HG03097 (cell line): ENCODE data around the gene PHKG2.
"Not testable (repeated sequence)": the region's sequence is repeated elsewhere in the genome, so short reads cannot be mapped to it uniquely, and the experiment has no call there.

ENCODE experiments used
- ATAC-seq: cut with Tn5 transposase; IDR thresholded peaks from one replicate; pipeline ENCODE4 v1.9.1; 2021; ENCODE audit not compliant: unreplicated experiment, low FRiP score

PHKG2 gene, protein sequence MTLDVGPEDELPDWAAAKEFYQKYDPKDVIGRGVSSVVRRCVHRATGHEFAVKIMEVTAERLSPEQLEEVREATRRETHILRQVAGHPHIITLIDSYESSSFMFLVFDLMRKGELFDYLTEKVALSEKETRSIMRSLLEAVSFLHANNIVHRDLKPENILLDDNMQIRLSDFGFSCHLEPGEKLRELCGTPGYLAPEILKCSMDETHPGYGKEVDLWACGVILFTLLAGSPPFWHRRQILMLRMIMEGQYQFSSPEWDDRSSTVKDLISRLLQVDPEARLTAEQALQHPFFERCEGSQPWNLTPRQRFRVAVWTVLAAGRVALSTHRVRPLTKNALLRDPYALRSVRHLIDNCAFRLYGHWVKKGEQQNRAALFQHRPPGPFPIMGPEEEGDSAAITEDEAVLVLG

DNA sequence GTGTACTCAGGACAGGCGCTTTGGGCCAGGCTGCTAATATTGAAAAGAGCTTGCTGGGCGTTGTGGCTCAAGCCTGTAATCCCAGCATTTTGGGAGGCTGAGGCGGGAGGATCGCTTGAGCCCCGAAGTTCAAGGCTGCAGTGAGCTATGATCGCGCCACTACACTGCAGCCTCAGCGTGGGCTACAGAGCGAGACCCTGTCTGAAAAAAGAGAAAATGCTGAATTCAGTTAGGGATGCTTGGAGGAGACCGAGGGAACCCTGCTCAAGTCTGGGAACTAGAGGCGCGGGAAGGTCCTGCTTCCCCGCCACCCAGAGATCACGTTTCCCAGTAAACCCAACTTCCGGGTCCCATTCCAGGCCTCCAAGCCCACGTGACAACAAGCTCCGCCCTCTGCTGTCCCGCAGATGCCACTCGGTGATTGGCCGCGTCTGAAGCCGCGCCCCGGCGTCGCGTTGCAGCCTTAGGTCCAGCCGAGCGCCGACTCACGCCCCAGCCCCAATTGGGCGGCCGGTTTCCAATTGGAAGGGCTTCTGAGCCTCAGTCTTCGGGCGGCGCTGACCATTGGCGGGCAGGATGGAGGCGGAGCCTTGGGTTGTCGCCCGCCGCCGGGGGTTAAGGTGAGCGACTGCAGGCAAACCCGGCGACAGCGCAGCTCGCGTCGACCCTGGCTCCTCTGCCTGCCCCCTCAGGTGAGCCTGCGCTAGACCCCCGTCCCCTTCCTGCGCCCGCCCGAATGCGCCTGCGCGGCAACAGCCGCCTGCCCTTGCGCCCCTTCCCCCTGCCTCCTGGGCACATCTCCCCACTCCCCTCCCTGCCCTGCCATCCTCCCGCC lies at the start of gene PHKG2:
Gene PHKG2 (plus strand): TSS at position 627 of the 835 bp plus-strand sequence. CDS start 396 bp downstream, outside the sequence.
- peak; percentile 94 for ATAC-seq

DNA sequence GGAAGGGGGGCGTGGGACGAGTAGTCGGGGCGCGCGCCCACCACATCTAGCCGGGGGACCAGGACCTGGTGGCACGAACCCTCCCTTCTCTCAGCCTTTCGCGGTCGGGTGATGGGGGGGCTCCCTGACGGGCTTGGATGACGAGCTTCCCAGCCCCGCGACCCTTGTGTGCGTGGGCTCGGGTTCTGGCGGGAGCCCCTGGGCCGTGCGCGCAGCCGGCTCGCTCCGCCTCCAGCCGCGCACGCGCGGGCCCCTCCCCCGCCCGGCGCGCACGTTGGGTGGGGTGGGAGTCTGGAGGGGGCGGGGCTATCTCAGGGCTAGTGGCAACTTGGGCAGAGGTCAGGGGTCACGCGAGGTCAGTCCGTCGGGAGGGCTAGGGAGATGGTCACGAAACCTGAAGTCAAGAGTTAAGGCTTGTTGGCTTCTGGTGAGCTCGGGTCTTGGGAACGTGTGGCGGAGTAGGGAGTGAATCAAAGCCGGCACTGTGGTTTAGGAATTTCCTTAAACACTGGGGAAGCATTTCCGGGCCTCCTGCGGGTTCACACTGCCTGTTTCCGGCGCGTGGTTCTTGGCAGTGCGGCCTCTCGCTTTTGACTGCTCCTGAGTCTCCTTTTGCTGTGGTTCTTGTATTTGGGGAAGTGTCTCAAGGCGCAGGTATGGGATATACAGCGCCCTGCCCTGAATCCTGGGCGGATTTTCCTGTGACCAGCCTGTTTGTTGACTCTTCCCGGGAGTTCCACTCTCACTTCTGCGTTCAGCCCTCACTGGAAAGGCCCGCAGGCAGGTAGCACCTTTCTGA lies 49.2 kb upstream of the PHKG2 start, which contains the start of gene SRCAP:
Gene SRCAP (plus strand): TSS at position 356 of the 799 bp plus-strand sequence. CDS start 1,654 bp downstream, outside the sequence.
- ATAC-seq: peak; percentile 28

DNA sequence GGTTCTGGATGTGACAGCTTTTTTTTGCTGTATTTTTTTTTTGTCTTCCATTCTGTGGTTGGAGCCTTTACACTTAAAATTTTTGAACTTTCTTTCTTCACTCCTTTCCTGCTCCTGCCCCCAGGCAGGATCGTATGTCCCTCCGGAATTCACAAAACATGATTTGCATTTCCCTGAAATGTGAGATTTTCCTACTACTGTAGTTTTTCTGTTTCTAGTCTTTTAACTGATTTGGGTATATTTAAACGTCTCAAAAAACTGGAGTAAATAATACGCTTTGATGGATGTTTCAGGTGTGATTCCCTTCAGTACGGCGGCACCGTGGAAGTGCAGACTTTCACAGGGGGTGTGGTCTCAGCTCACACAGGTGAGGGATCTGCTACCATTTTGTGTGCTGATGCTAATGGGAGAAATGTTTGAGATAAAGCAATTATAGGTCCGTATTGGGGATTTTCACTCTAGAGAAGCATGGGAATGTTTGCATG lies 48.6 kb upstream of the PHKG2 start:
- ATAC-seq: no peak

DNA sequence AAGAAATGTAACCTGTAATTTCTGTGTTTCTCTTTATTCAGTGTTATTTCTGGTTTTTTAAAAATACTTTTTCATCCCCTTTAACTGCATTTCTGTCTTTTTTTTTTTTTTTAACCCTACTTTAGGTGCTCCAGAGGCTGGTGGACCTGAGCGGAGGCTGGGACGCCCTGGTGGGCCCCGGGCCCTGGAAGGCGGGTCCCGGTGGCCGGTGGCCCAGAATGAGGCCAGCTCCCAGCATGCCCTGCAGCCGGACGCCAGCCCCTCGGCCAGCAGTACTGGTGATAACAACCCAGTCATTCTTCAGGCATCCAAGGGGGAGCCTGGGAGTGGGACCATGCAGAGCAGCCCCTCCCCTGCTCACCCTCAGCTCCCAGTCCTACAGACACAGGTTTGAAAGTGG lies 47.7 kb upstream of the PHKG2 start:
- ATAC-seq: no peak

DNA sequence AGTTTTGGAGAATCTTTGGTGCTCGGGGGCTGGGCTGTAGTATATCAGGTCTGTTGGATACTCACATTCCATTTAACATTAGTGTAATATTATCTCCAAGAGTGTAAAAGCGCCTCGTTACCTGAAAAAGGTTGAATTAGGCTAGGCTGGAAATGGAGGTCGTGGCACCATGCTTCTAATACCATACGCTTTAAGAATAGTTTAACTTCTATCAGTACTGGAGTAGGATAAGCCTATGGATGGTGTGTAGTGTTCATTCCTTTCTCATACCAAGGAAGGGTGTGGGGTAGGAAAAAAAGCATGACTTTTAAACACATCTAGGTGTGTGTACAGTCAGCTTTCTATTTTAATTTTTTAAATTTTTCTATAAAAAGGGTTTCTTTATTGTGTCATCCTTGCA lies 47.3 kb upstream of the PHKG2 start:
- ATAC-seq: no peak

DNA sequence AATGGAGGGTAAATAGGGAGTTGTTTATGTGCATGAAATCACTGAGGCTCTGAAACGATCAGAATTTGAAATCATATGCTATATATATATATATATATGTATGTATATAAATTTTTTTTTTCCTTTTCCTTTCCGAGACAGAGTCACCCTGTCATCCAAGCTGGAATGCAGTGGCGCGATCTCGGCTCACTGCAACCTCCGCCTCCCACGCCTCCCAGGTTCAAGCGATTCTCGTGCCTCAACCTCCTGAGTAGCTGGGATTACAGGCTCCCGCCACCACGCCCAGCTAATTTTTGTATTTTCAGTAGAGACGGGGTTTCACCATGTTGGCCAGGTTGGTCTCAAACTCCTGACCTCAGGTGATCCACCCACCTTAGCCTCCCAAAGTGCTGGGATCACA lies 45.2 kb upstream of the PHKG2 start:
- not testable (repeated sequence) for ATAC-seq

DNA sequence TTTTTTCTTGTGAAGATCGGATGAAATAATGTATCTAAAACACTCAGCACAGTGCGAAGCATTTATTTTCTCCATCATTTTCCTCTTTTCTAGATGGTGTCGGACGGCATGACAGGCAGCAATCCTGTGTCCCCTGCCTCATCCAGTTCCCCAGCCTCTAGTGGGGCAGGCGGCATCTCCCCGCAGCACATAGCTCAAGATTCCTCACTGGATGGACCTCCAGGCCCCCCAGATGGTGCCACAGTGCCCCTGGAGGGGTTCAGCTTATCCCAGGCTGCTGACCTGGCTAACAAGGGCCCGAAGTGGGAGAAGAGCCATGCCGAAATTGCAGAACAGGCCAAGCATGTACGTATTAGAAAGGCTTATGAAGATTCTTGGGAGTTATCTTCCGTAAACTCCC lies 44.3 kb upstream of the PHKG2 start:
- no peak for ATAC-seq

DNA sequence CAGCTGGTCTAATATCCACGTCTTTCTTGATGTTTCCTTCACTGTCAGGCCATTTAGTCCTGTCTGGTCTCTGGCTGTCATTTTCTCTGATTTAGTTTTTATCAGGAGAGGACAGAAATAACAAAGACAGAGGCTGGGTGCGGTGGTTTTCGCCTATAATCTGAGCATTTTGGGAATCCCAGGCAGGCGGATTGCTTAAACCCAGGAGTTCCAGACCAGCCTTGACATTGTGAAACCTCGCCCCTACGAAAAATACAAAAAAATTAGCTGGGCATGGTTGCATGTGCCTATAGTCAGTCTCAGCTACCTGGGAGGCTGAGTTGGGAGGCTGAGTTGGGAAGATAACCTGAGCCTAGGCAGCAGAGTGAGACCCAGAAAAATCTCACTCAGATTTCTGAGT lies 42.2 kb upstream of the PHKG2 start:
- ATAC-seq: no peak

DNA sequence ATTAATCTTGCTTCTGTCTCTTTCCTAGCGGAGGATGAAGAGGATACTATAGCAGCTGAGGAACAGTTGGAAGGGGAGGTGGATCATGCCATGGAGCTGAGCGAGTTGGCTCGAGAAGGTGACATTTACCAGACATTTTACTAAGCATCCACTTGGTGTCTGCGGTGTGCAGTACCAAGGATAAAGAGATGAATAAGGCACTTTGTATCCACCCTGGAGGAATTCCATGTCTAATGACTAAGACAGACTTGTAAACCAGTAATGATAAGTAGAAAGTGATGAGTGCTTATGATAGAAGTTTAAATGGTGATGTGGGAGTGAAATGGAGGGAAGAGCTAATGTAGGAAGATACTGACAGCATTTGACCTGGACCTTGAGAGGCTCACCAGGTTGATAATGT lies 37.3 kb upstream of the PHKG2 start:
- ATAC-seq: no peak

DNA sequence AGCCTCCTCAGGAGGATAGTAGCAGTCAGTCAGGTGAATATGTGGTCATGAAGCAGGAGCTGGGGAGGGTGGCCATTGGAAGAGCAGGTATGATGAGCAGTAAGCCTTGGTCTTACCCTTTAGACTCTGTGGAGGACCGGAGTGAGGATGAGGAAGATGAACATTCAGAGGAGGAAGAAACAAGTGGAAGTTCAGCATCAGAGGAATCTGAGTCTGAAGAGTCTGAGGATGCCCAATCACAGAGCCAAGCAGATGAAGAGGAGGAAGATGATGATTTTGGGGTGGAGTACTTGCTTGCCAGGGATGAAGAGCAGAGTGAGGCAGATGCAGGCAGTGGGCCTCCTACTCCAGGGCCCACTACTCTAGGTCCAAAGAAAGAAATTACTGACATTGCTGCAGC lies 36.5 kb upstream of the PHKG2 start:
- ATAC-seq: no peak

DNA sequence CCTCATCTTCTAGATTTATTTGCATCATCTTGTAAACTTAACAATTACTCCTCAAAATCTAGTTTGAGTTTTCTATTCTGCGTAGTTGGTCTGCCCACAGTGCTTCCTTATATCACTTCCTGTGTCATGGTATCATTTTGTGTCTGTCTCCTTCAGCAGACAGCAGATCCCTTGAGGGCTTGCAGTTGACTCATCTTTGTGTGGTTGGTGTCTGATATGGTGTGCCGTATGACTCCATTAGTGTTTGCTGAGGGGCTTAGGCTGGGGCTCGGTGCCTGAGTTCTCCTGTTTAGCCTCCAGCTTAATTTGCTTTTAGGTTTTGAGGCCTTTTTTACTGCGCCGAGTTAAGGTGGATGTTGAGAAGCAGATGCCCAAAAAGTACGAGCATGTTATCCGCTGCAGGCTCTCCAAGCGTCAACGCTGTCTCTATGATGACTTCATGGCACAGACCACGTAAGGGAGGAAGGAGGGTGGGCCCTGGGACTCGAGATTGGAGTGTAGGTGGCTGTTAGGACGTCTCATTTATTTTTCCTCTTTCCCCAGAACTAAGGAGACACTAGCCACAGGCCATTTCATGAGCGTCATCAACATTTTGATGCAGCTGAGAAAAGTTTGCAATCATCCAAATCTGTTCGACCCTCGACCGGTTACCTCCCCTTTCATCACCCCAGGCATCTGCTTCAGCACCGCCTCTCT lies 32.3 kb upstream of the PHKG2 start:
- ATAC-seq: no peak

DNA sequence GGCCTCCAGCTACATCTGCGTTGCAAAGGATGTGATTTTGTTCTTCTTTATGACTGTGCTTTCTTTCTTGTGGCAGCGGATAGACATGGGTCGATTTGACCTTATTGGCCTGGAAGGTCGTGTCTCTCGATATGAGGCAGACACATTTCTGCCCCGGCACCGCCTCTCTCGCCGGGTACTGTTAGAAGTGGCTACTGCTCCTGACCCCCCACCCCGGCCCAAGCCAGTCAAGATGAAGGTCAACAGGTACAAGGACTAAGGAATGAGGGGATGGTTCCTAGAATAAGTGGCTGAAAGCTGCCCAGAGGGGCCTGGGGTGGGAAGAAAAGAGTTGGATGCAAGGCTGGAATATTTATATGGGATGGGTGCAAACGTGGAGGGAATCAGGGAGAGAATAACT lies 28.1 kb upstream of the PHKG2 start:
- ATAC-seq: no peak

DNA sequence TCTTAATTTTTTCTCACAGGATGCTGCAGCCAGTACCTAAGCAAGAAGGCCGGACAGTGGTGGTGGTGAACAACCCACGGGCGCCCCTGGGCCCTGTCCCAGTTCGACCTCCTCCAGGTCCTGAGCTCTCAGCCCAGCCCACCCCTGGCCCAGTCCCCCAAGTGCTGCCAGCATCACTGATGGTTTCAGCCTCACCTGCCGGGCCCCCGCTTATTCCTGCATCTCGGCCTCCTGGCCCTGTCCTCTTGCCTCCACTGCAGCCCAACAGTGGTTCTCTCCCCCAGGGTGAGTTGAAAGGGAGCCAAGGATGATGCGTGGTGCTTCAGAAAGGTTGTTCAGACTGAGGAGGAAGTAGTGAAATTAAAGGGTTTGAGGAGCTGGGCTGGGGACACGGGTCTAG lies 27.5 kb upstream of the PHKG2 start:
- ATAC-seq: no peak

DNA sequence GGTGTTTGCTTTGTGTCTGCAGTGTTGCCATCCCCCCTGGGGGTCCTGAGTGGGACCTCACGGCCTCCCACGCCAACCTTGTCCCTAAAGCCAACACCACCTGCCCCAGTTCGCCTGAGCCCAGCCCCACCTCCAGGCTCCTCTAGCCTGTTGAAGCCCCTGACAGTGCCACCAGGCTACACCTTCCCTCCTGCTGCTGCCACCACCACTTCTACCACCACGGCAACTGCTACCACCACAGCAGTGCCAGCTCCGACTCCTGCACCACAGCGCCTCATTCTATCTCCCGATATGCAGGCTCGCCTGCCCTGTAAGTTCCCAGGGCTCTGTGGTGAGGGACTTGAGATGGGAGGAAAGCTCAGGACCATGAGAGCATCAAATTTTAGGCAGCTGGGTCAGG lies 27.1 kb upstream of the PHKG2 start:
- ATAC-seq: no peak

DNA sequence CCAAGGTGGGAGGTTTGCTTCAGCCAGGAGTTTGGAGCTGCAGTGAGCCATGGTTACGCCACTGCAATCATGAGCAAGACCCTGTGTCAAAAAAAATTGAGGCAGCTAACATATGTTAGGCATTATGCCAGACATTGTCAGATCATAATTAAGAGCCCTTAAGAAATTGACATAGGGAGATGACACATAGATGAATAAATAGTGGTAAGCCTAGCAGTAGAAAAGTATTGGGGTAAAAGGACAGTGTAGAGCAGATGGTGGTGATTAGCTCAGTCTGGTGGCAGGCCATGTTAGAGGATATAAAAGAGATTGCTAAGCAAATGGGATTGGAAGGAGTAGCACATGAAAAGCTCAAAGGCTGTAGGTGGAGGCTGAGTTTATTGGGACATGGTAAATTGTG lies 26.6 kb upstream of the PHKG2 start:
- no peak for ATAC-seq

DNA sequence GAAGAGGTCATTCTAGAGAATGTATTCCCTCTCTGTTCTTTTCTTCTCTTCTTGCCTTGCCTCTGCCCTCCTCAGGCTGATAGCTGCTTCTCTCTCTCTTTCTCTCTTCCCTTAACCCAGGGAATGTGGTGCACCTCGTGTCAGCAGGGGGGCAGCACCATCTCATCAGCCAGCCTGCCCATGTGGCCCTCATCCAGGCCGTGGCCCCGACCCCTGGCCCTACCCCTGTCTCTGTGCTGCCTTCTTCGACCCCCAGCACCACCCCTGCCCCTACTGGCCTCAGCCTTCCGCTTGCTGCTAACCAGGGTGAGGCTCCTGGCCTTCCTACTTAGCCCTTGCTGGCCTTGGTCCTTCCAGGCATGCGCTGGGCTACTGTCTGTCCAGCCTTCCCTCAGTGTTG lies 25.8 kb upstream of the PHKG2 start:
- no peak for ATAC-seq

DNA sequence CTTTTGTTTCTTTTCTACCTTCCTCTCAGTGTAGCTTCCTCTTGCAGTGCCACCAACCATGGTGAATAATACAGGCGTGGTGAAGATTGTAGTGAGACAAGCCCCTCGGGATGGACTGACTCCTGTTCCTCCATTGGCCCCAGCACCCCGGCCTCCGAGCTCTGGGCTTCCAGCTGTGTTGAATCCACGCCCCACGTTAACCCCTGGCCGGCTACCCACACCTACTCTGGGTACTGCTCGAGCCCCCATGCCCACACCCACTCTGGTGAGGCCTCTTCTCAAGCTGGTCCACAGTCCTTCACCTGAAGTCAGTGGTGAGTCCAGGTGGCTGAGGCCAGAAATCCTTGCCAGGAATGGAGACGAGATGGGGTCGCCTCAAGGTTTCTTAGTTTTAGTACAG lies 25.3 kb upstream of the PHKG2 start:
- ATAC-seq: no peak

DNA sequence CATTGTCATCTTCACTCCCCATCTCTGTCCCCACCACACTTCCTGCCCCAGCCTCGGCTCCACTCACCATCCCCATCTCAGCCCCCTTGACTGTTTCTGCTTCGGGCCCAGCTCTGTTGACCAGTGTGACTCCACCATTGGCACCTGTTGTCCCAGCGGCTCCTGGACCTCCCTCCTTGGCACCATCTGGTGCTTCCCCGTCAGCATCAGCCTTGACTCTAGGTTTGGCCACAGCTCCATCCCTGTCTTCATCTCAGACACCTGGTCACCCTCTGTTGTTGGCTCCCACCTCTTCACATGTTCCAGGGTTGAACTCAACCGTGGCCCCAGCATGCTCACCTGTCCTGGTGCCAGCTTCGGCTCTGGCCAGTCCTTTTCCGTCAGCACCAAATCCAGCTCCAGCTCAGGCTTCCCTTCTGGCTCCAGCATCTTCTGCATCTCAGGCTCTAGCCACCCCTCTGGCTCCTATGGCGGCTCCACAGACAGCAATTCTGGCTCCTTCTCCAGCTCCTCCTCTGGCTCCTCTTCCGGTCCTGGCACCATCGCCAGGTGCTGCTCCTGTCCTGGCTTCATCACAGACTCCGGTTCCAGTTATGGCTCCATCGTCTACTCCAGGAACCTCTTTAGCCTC lies 24.4 kb upstream of the PHKG2 start:
- ATAC-seq: no peak

DNA sequence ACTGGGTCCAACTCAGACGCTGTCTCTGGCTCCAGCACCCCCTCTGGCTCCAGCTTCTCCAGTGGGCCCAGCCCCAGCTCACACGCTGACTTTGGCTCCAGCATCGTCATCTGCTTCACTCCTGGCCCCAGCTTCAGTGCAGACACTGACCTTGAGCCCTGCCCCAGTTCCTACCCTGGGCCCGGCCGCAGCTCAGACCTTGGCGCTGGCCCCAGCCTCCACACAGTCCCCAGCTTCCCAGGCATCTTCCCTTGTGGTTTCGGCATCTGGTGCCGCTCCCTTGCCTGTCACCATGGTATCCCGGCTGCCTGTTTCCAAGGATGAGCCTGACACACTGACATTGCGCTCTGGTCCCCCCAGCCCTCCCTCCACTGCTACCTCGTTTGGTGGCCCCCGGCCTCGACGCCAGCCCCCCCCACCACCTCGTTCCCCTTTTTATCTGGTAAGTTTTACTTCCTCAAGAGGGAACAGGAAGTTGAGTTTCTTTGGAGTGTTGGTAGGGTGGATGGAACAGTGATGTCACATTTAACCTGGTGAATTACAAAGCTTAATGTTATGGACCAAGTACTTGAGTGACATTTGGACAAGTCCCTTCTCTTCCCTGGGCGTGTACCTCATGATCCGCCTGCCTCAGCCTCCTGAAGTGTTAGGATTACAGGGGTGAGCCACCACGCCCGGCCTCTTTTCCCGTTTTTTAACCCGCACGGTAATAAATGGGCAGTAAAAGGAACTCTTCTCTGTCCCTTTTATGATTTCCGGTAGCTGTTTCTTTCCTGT lies 23.4 kb upstream of the PHKG2 start:
- no peak for ATAC-seq
